Ascending aorta (tissue), 2 donors: ENCODE data around the gene OSGEP. TPM values are rescaled to one million over a fixed set of nuclear protein-coding genes. Genes with fewer than 3 reads are reported as not detected.

ENCODE experiments used
- DNase-seq, 2 donors: peaks; one replicate each; pipeline ENCODE4 v3.0.0-alpha.2; 2019; ENCODE audit warnings: low spot score in 2 of 2
- H3K27ac ChIP-seq, 2 donors: fragments of 200-600 bp; sonication (generic); one replicate each; pipeline ENCODE4 v1.5.1; 2016 to 2017; ENCODE audit warnings: mild to moderate bottlenecking in 1 of 2
- H3K27me3 ChIP-seq: fragments of 200-600 bp; sonication (generic); one replicate; pipeline ENCODE4 v1.5.1; 2017
- H3K36me3 ChIP-seq, 2 donors: fragments of 200-600 bp; sonication (generic); one replicate each; pipeline ENCODE4 v1.5.1; 2016
- H3K4me1 ChIP-seq, 2 donors: fragments of 200-600 bp; sonication (generic); one replicate each; pipeline ENCODE4 v1.5.1; 2016 to 2017; ENCODE audit warnings: mild to moderate bottlenecking in 1 of 2
- H3K4me3 ChIP-seq, 2 donors: fragments of 200-600 bp; sonication (generic); one replicate each; pipeline ENCODE4 v1.5.1; 2016 to 2017; ENCODE audit warnings: mild to moderate bottlenecking in 1 of 2
- H3K9me3 ChIP-seq, 2 donors: fragments of 200-600 bp; sonication (generic); one replicate each; pipeline ENCODE4 v1.5.1; 2016
- CTCF ChIP-seq, 3 experiments: fragments of 200-600 bp in 2 of 3; fragments of 450-650 bp in 1 of 3; sonication (generic) in 2 of 3; IDR thresholded peaks; one replicate each; pipeline ENCODE4 v1.5.1; 2016 to 2019; ENCODE audit warnings: antibody characterized with exemption in 3 of 3, mild to moderate bottlenecking in 1 of 3, moderate library complexity in 1 of 3
- intact Hi-C: fragments of 100-400 bp; cut with DNase I; formaldehyde crosslinking; loops from one replicate; pipeline ENCODE4 v1.15.1; 2023
- total RNA-seq: library from RNA; depleted of rRNA; stranded (reverse); fragments of >200 nt; gene quantifications from one replicate; pipeline ENCODE4 v1.1.0, GENCODE V29; 2016

Gene OSGEP
- total RNA-seq, 1 donor from 2014 or later, result 26.7 TPM

GRCh38 chr14:20436363-20436755, 18.3 kb downstream of the OSGEP start:
- H3K4me1 ChIP-seq, result peaks cover 5% of the 10 kb centered on the region in 2 donors
- H3K27ac ChIP-seq, result no peak overlapping the region
- no peaks in the 10 kb centered on the region for H3K27me3 ChIP-seq
- no peak overlapping the region for H3K4me3 ChIP-seq
- intact Hi-C loops, result no loop called here
- H3K36me3 ChIP-seq, result no peaks in the 10 kb centered on the region
- DNase-seq, result no peak
- TF ChIP-seq CTCF (IDR thresholded peaks at IDR 0.05), result no peak
- H3K9me3 ChIP-seq, result no peaks in the 10 kb centered on the region

- intact Hi-C loops, result no loop called here
- H3K36me3 ChIP-seq, result no peaks in the 10 kb centered on the region
- no peaks in the 10 kb centered on the region for H3K27me3 ChIP-seq
- DNase-seq, result no peak
- peak within 1 kb of the TSS; percentile 31 to 56 for H3K4me3 ChIP-seq
- no peak for TF ChIP-seq CTCF (IDR thresholded peaks at IDR 0.05)
- H3K9me3 ChIP-seq, result no peaks in the 10 kb centered on the region
- peaks cover 5% of the 10 kb centered on the region in 2 donors for H3K4me1 ChIP-seq
- peak within 1 kb of the TSS in 1 of 2 donors; percentile 2 for H3K27ac ChIP-seq
Observed at GRCh38 chr14:20435582-20436362, 18.8 kb downstream of the OSGEP start, which contains the start of gene KLHL33. TSS of gene KLHL33 (minus strand) at chr14:20436166. CDS start at chr14:20435811, 355 bp downstream.

GRCh38 chr14:20434701-20435581, 19.7 kb downstream of the OSGEP start:
- Histone ChIP-seq H3K27me3 (no peaks in the 10 kb centered on the region), H3K36me3 (no peaks in the 10 kb centered on the region), H3K27ac (peak overlapping the region; percentile 2 to 42), H3K4me3 (peak overlapping the region; percentile 31 to 56), H3K4me1 (peaks cover 5% of the 10 kb centered on the region in 2 donors), H3K9me3 (no peaks in the 10 kb centered on the region)
- peak in 1 of 2 donors; percentile 74 for DNase-seq
- intact Hi-C loops, result no loop called here
- TF ChIP-seq CTCF (IDR thresholded peaks at IDR 0.05), result no peak

- Histone ChIP-seq H3K4me3 (no peak overlapping the region), H3K36me3 (no peaks in the 10 kb centered on the region), H3K4me1 (peaks cover 0 to 1% of the 10 kb centered on the region in 2 donors), H3K27ac (no peak overlapping the region), H3K27me3 (no peaks in the 10 kb centered on the region), H3K9me3 (no peaks in the 10 kb centered on the region)
- intact Hi-C loops, result no loop called here
- no peak for TF ChIP-seq CTCF (IDR thresholded peaks at IDR 0.05)
- DNase-seq, result no peak
Observed at GRCh38 chr14:20429801-20430669, 24.6 kb downstream of the OSGEP start.

- intact Hi-C loops, result no loop called here
- H3K9me3 ChIP-seq, result no peaks in the 10 kb centered on the region
- H3K36me3 ChIP-seq, result no peaks in the 10 kb centered on the region
- DNase-seq, result no peak
- H3K4me1 ChIP-seq, result no peaks in the 10 kb centered on the region
- no peak overlapping the region for H3K4me3 ChIP-seq
- H3K27ac ChIP-seq, result no peak overlapping the region
- TF ChIP-seq CTCF (IDR thresholded peaks at IDR 0.05), result no peak
- H3K27me3 ChIP-seq, result no peaks in the 10 kb centered on the region
Observed at GRCh38 chr14:20428802-20429201, 25.8 kb downstream of the OSGEP start.
